Measurements from ENCODE around the gene RNLS. TPM values are rescaled to one million over a fixed set of nuclear protein-coding genes. Genes with fewer than 3 reads are reported as not detected.

The RNLS gene
- polyA plus RNA-seq, 3 donors = 3.3 to 3.9 (median 3.7) TPM

GRCh38 chr10:88312855-88313254 is 270.3 kb downstream of the RNLS start:
- Mint-ChIP-seq H3K4me3 (no peak overlapping the region), H3K27me3 (ENCODE audit: low read depth in 3 of 3) (peaks cover 0 to 1% (median 0%) of the 10 kb centered on the region in 3 donors), H3K36me3 (peaks cover 0 to 1% of the 10 kb centered on the region in 2 donors), H3K4me1 (peaks cover 19% of the 10 kb centered on the region), H3K9me3 (peaks cover 0 to 2% (median 0%) of the 10 kb centered on the region in 7 donors), H3K27ac (no peak overlapping the region)
- Histone ChIP-seq H2AFZ (ENCODE audit: insufficient read depth, low read depth, low read length, poor library complexity, severe bottlenecking) (no peak overlapping the region), H3K9ac (ENCODE audit: insufficient read depth, low read length, poor library complexity, severe bottlenecking) (no peak overlapping the region), H3K36me3 (replicated peaks in 1 of 2; ENCODE audit: control insufficient read depth in 1 of 2, insufficient read depth in 2 of 2, low read length in 2 of 2) (no peaks in the 10 kb centered on the region), H3K4me3 (replicated peaks in 1 of 3; ENCODE audit: low read depth in 2 of 3, low read length in 3 of 3) (no peak overlapping the region), H3K79me2 (ENCODE audit: insufficient read depth, low read length) (no peaks in the 10 kb centered on the region), H3K9me3 (replicated peaks in 1 of 2; ENCODE audit: control insufficient read depth in 1 of 2, insufficient read depth in 1 of 2, low read length in 2 of 2) (no peaks in the 10 kb centered on the region), H3K4me1 (ENCODE audit: control insufficient read depth in 1 of 2, insufficient read depth in 2 of 2, low read length in 2 of 2) (peaks cover 3 to 10% of the 10 kb centered on the region in 2 donors), H4K20me1 (ENCODE audit: insufficient read depth, low read length) (no peaks in the 10 kb centered on the region), H3K27me3 (ENCODE audit: control insufficient read depth in 2 of 2, insufficient read depth in 2 of 2, low read length in 2 of 2) (no peaks in the 10 kb centered on the region), H3K4me2 (replicated peaks; ENCODE audit: extremely low read depth, low read length, poor library complexity, severe bottlenecking) (no peak overlapping the region), H3K27ac (ENCODE audit: low read depth in 1 of 2, low read length in 2 of 2) (no peak overlapping the region)
- no CpG with 5 or more reads among the region's 2 CpGs for WGBS (ENCODE audit: insufficient coverage)
- DNase-seq = no peak
- TF ChIP-seq CTCF (IDR thresholded peaks at IDR 0.05) = no peak
- intact Hi-C loops (cut with micrococcal nuclease) = no loop called here

- H3K4me1 Mint-ChIP-seq = peaks cover 19% of the 10 kb centered on the region
- no peaks in the 10 kb centered on the region for H3K27me3 Mint-ChIP-seq (ENCODE audit: low read depth in 3 of 3)
- H3K9me3 Mint-ChIP-seq = peaks cover 0 to 2% (median 0%) of the 10 kb centered on the region in 7 donors
- no peak for TF ChIP-seq CTCF (IDR thresholded peaks at IDR 0.05)
- no peaks in the 10 kb centered on the region for H3K36me3 ChIP-seq (replicated peaks in 1 of 2; ENCODE audit: control insufficient read depth in 1 of 2, insufficient read depth in 2 of 2, low read length in 2 of 2)
- no peak overlapping the region for H3K4me3 Mint-ChIP-seq
- H3K79me2 ChIP-seq (ENCODE audit: insufficient read depth, low read length) = no peaks in the 10 kb centered on the region
- 83% methylated on average over 1 of the region's 1 CpG for WGBS (ENCODE audit: insufficient coverage)
- no peak overlapping the region for H3K9ac ChIP-seq (ENCODE audit: insufficient read depth, low read length, poor library complexity, severe bottlenecking)
- H3K4me3 ChIP-seq (replicated peaks in 1 of 3; ENCODE audit: low read depth in 2 of 3, low read length in 3 of 3) = no peak overlapping the region
- no peaks in the 10 kb centered on the region for H3K27me3 ChIP-seq (ENCODE audit: control insufficient read depth in 2 of 2, insufficient read depth in 2 of 2, low read length in 2 of 2)
- no peak for DNase-seq
- H3K27ac Mint-ChIP-seq = no peak overlapping the region
- peaks cover 0 to 1% of the 10 kb centered on the region in 2 donors for H3K36me3 Mint-ChIP-seq
- intact Hi-C loops (cut with micrococcal nuclease) = no loop called here
- H3K9me3 ChIP-seq (replicated peaks in 1 of 2; ENCODE audit: control insufficient read depth in 1 of 2, insufficient read depth in 1 of 2, low read length in 2 of 2) = no peaks in the 10 kb centered on the region
- H3K27ac ChIP-seq (ENCODE audit: low read depth in 1 of 2, low read length in 2 of 2) = no peak overlapping the region
- peaks cover 3 to 10% of the 10 kb centered on the region in 2 donors for H3K4me1 ChIP-seq (ENCODE audit: control insufficient read depth in 1 of 2, insufficient read depth in 2 of 2, low read length in 2 of 2)
- H4K20me1 ChIP-seq (ENCODE audit: insufficient read depth, low read length) = no peaks in the 10 kb centered on the region
- H3K4me2 ChIP-seq (replicated peaks; ENCODE audit: extremely low read depth, low read length, poor library complexity, severe bottlenecking) = no peak overlapping the region
- H2AFZ ChIP-seq (ENCODE audit: insufficient read depth, low read depth, low read length, poor library complexity, severe bottlenecking) = no peak overlapping the region
Observed at GRCh38 chr10:88311264-88311663, 271.9 kb downstream of the RNLS start.

Data from CD14-positive monocyte (primary cell).